IMR-90 (cell line): ENCODE results near the gene IGFBP6. TPM values are rescaled to one million over a fixed set of nuclear protein-coding genes. Genes with fewer than 3 reads are reported as not detected.

Experiments
- ATAC-seq: fragments of 200-7000 bp; cut with Tn5 transposase; 2 replicates; pipeline ENCODE4 v1.9.1; 2020; ENCODE audit warnings: low read depth, mild to moderate bottlenecking, moderate library complexity
- BruUV-seq: library from RNA; stranded (reverse); fragments of 400-500 nt; replicated peaks from 2 replicates; lab custom pipeline; 2021; lab: Mats Ljungman, UMichigan
- CTCF ChIA-PET: fragments of 300-600 bp; formaldehyde crosslinking; extraction: SDS; loops from one replicate; lab custom pipeline; 2021; ENCODE audit warnings: antibody characterized with exemption; lab: Yijun Ruan, JAX
- POLR2A ChIA-PET: fragments of 300-600 bp; sonication (Branson Sonifier 250); formaldehyde crosslinking; loops from one replicate; lab custom pipeline; 2022; ENCODE audit warnings: antibody characterized with exemption; ENCODE audit not compliant: unreplicated experiment; lab: Charles Lee
- DNase-seq: peaks from one replicate; pipeline ENCODE4 v3.0.0; 2013
- H2AFZ ChIP-seq: replicated peaks from 2 replicates; pipeline ENCODE3; 2013; ENCODE audit warnings: low read length, mild to moderate bottlenecking; ENCODE audit not compliant: poor library complexity
- H2AK5ac ChIP-seq: 2 replicates; pipeline ENCODE4 v1.6.1; 2013; ENCODE audit warnings: low read depth, low read length, inconsistent platforms
- H2AK9ac ChIP-seq: replicated peaks from 2 replicates; pipeline ENCODE3; 2013; ENCODE audit warnings: mild to moderate bottlenecking, low read depth, low read length, moderate library complexity; ENCODE audit not compliant: poor library complexity
- H2BK120ac ChIP-seq: 2 replicates; pipeline ENCODE4 v1.6.1; 2013; ENCODE audit warnings: low read depth, low read length, inconsistent platforms
- H2BK15ac ChIP-seq: 3 replicates; pipeline ENCODE4 v1.6.1; 2013; ENCODE audit warnings: low read depth, low read length, inconsistent platforms
- H2BK20ac ChIP-seq: 2 replicates; pipeline ENCODE4 v1.6.1; 2013; ENCODE audit warnings: low read depth, mild to moderate bottlenecking, inconsistent platforms, low read length, moderate library complexity
- H2BK5ac ChIP-seq: 2 replicates; pipeline ENCODE4 v1.6.1; 2013; ENCODE audit warnings: mild to moderate bottlenecking, low read depth, low read length, inconsistent platforms; ENCODE audit not compliant: poor library complexity, severe bottlenecking
- H3K14ac ChIP-seq: replicated peaks from 2 replicates; pipeline ENCODE4 v1.6.1; 2013; ENCODE audit warnings: low read depth, low read length, inconsistent platforms
- H3K18ac ChIP-seq: 2 replicates; pipeline ENCODE4 v1.6.1; 2013; ENCODE audit warnings: low read depth, low read length, control low read depth
- H3K23ac ChIP-seq: 2 replicates; pipeline ENCODE4 v1.6.1; 2013; ENCODE audit warnings: low read depth, low read length, inconsistent platforms
- H3K27ac ChIP-seq: 2 replicates; pipeline ENCODE4 v1.5.1; 2013; ENCODE audit warnings: mild to moderate bottlenecking, control low read depth, low read length; ENCODE audit not compliant: insufficient read depth
- H3K27me3 ChIP-seq: 2 replicates; pipeline ENCODE4 v1.6.1; 2013; ENCODE audit warnings: low read length; ENCODE audit not compliant: control insufficient read depth, insufficient read depth
- H3K36me3 ChIP-seq: 2 replicates; pipeline ENCODE4 v1.6.1; 2013; ENCODE audit warnings: low read length, mixed read lengths; ENCODE audit not compliant: control insufficient read depth, insufficient read depth
- H3K4ac ChIP-seq: 2 replicates; pipeline ENCODE4 v1.6.1; 2013; ENCODE audit warnings: low read depth, low read length, inconsistent platforms
- H3K4me1 ChIP-seq: 2 replicates; pipeline ENCODE4 v1.6.1; 2013; ENCODE audit warnings: low read length, mixed read lengths; ENCODE audit not compliant: control insufficient read depth, insufficient read depth
- H3K4me2 ChIP-seq: 2 replicates; pipeline ENCODE4 v1.6.1; 2013; ENCODE audit warnings: low read depth, mild to moderate bottlenecking, control low read depth, low read length, moderate library complexity
- H3K4me3 ChIP-seq: 2 replicates; pipeline ENCODE4 v1.5.1; 2013; ENCODE audit warnings: low read depth, mild to moderate bottlenecking, control low read depth, low read length, moderate library complexity; ENCODE audit not compliant: insufficient read depth
- H3K56ac ChIP-seq: 2 replicates; pipeline ENCODE4 v1.6.1; 2013; ENCODE audit warnings: low read length, inconsistent platforms; ENCODE audit not compliant: insufficient read depth; ENCODE audit errors: extremely low read depth
- H3K79me1 ChIP-seq, 2 experiments: 2 replicates each; pipeline ENCODE4 v1.6.1; 2013; ENCODE audit warnings: low read length in 2 of 2, inconsistent platforms in 1 of 2, low read depth in 1 of 2
- H3K9ac ChIP-seq: 2 replicates; pipeline ENCODE4 v1.6.1; 2013; ENCODE audit warnings: low read depth, low read length, control low read depth
- H3K9me1 ChIP-seq: 2 replicates; pipeline ENCODE4 v1.6.1; 2013; ENCODE audit warnings: low read length, inconsistent platforms; ENCODE audit not compliant: insufficient read depth
- H3K9me3 ChIP-seq: 2 replicates; pipeline ENCODE4 v1.6.1; 2013; ENCODE audit warnings: low read length; ENCODE audit not compliant: control insufficient read depth, insufficient read depth
- H4K20me1 ChIP-seq: 2 replicates; pipeline ENCODE4 v1.6.1; 2013; ENCODE audit warnings: low read length, inconsistent platforms; ENCODE audit not compliant: insufficient read depth
- H4K5ac ChIP-seq: 2 replicates; pipeline ENCODE4 v1.6.1; 2013; ENCODE audit warnings: mild to moderate bottlenecking, low read depth, low read length, control low read depth
- H4K8ac ChIP-seq, 2 experiments: 2 replicates each; pipeline ENCODE4 v1.6.1; 2013; ENCODE audit warnings: low read depth in 2 of 2, low read length in 2 of 2, control low read depth in 1 of 2, inconsistent platforms in 1 of 2
- H4K91ac ChIP-seq: 2 replicates; pipeline ENCODE4 v1.6.1; 2013; ENCODE audit warnings: low read depth, low read length, inconsistent platforms; ENCODE audit not compliant: insufficient read depth
- FOS ChIP-seq: fragments of 150-350 bp; IDR thresholded peaks from 2 replicates; pipeline ENCODE4 v1.6.1; 2016; ENCODE audit warnings: low read depth, low read length
- WGBS, 2 experiments: methylation state at CpG; one replicate each; pipeline versions ENCODE4 v1.1.5 to v1.1.7; 2013; ENCODE audit warnings: missing lambda C conversion rate in 2 of 2; ENCODE audit not compliant: insufficient read length in 1 of 2; ENCODE audit errors: extremely low coverage in 2 of 2; 5-methylcytosine and 5-hydroxymethylcytosine counted together
- dilution Hi-C: fragments of 300-500 bp; cut with HindIII; formaldehyde crosslinking; loops from one replicate; pipeline ENCODE4 v1.14.3; 2018; ENCODE audit warnings: low sequenced_read_pairs; ENCODE audit not compliant: unreplicated experiment
- in situ Hi-C: fragments of 300-500 bp; cut with MboI; formaldehyde crosslinking; loops from 3 replicates; pipeline ENCODE4 v1.14.3; 2019; ENCODE audit warnings: low sequenced_read_pairs, inconsistent platforms, mixed read lengths
- intact Hi-C: fragments of 100-400 bp; cut with micrococcal nuclease; formaldehyde crosslinking; loops from 2 replicates; pipeline ENCODE4 v1.10.0; 2022
- polyA plus RNA-seq, 3 experiments: library from polyadenylated mRNA; depleted of rRNA; stranded (reverse); fragments of >200 nt; gene quantifications; 2 replicates each; pipeline ENCODE4 v1.2.3, GENCODE V29; 2012; ENCODE audit warnings: low replicate concordance in 1 of 3
- total RNA-seq: library from RNA; depleted of rRNA; stranded (reverse); fragments of >200 nt; gene quantifications from 2 replicates; pipeline ENCODE4 v1.2.3, GENCODE V29; 2012
- TF ChIP-seq, protein P1 (sequence below): fragments of 150-350 bp; IDR thresholded peaks from 2 replicates; pipeline ENCODE4 v1.6.1; 2017; ENCODE audit warnings: mild to moderate bottlenecking, antibody characterized with exemption, low read length, low read depth

The IGFBP6 gene
- total and polyA plus RNA-seq, 2 of the 4 experiments (the other 2 are of a cell fraction): 124 to 337 TPM

DNA sequence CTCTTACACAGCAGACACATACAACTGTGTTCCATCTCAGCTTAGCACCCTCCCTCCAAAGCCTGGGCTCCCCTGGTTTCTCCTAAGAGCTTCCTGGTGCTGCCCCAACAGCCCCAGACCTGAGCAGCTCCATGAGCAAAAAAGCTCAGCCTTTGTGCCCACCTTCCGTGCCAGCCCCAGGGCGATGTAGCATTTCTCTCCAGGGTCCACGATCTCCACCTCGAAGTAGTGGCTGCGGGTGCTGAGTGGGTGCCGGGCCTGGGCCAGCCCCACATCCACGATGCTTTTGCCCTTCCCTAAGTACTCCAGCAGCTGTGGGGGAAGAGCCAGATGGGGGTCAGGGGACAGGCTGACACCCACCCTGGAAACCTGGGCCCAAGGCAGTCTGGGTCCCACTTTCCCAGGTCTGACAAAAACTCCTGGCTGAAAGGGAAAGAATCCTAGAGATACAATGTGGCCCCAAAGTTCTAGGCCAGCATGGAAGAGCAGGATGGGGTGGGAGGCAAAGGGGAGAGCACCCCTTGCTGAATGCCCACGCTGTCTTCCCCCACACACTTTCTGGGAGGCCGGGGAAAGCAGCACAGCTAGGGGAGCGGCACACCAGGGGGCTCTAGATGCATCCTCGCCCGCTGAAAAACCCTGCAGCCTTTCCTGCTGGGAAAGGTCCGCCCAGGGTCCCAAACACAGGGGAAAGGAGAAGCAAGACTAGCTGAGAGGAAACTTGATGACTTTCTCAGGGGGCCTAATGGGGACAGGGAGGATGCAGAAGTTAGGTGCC is 29.3 kb upstream of the IGFBP6 start:
- intact Hi-C loops (no loop called here), in situ Hi-C loops (loop anchor here (5.0 kb wide), 1 partner anchor 119 kb away; no protein-coding TSS in a partner anchor), dilution Hi-C loops (no loop called here)
- H3K4me2 ChIP-seq: no peak overlapping the region
- H2AK5ac ChIP-seq: peak overlapping the region; percentile 79
- H3K4me1 ChIP-seq: peaks cover 34% of the 10 kb centered on the region
- H3K56ac ChIP-seq: no peak overlapping the region
- H4K5ac ChIP-seq: no peak overlapping the region
- peak overlapping the region in 1 of 2 experiments; percentile 58; a peak in 1 of 4 replicates for H4K8ac ChIP-seq
- no CpG with 5 or more reads among the region's 13 CpGs for WGBS, 2 experiments
- H3K9me3 ChIP-seq: no peaks in the 10 kb centered on the region
- no peaks in the 10 kb centered on the region for H3K27me3 ChIP-seq
- peaks cover 9% of the 10 kb centered on the region for H4K20me1 ChIP-seq
- H2BK120ac ChIP-seq: peak overlapping the region; percentile 65; the same call in 1 of the 2 replicates
- peak overlapping the region; percentile 60; the same call in 1 of the 2 replicates for H3K4ac ChIP-seq
- peak overlapping the region; percentile 78; the same call in 1 of the 2 replicates for H3K14ac ChIP-seq
- TF ChIP-seq, protein P1, sequence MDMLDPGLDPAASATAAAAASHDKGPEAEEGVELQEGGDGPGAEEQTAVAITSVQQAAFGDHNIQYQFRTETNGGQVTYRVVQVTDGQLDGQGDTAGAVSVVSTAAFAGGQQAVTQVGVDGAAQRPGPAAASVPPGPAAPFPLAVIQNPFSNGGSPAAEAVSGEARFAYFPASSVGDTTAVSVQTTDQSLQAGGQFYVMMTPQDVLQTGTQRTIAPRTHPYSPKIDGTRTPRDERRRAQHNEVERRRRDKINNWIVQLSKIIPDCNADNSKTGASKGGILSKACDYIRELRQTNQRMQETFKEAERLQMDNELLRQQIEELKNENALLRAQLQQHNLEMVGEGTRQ: 0 out of 2 replicates have a peak, but pooled peaks have one; percentile 21
- TF ChIP-seq FOS: no peak
- no TSS peak for BruUV-seq
- H4K91ac ChIP-seq: peak overlapping the region; percentile 26; the same call in 1 of the 2 replicates
- H2BK5ac ChIP-seq: no peak overlapping the region
- peak overlapping the region; percentile 93 for H2AK9ac ChIP-seq
- peaks cover 31% of the 10 kb centered on the region for H3K36me3 ChIP-seq
- H3K4me3 ChIP-seq: no peak overlapping the region
- CTCF ChIA-PET: no interaction called here
- no peak overlapping the region for H2AFZ ChIP-seq
- H3K9me1 ChIP-seq: peaks cover 14% of the 10 kb centered on the region
- H3K23ac ChIP-seq: peak overlapping the region; percentile 41; the same call in 1 of the 2 replicates
- peak overlapping the region; percentile 37; the same call in 1 of the 3 replicates for H2BK15ac ChIP-seq
- ATAC-seq (no peak), DNase-seq (no peak)
- H3K9ac ChIP-seq: no peak overlapping the region
- 0 out of 2 replicates have a peak overlapping the region, but pooled peaks have one; percentile 33 for H2BK20ac ChIP-seq
- peaks cover 16 to 62% of the 10 kb centered on the region in 2 experiments; a peak in 3 of 4 replicates for H3K79me1 ChIP-seq
- no peak overlapping the region for H3K18ac ChIP-seq
- peak overlapping the region; percentile 5; the same call in 1 of the 2 replicates for H3K27ac ChIP-seq
- POLR2A ChIA-PET: no interaction called here
